ENCODE results near the gene SEMA3C. TPM values are rescaled to one million over a fixed set of nuclear protein-coding genes. Genes with fewer than 3 reads are reported as not detected.

SEMA3C gene
- polyA plus RNA-seq, 1 experiment: 64.1 TPM

DNA sequence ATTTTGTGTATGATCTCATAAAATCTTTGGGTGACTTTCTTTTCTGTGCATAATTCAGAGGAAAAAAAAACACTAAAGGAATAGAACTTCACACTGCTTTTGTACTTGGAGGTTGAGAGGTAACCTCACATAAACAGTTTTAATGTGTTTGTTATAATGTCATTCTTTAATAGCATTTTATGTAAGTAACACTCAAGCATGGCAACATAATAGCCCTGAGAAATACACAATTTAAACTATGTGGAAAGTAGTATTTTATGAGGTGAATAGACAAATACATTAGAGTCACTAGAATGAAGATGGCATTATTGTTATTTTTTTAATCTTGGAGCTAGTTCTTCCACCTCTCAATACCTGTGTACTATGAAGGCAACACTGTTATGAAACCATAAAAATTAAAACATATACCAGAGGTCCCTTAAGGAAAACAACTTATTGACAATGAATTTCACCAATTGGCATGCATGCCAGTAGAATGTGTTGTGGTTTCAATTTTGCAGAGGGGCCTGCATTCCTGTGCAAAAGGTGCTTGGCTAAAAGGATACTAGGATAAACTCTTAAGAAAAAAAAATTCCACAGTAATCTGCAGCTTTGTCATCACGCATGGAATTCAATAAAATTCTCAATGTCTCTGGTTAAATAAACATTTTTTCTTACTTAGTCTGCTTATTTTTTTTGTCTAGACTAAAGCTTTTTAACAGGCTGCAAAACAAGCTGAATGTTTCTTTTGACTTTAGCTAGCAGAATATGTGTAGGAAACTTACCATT lies 177.9 kb downstream of the SEMA3C start:
- H3K27me3 ChIP-seq (ENCODE audit: control insufficient read depth, insufficient read depth, low read length): no peaks in the 10 kb centered on the region
- TF ChIP-seq CTCF (IDR thresholded peaks at IDR 0.05; ENCODE audit: insufficient read depth, low read depth, low read length): no peak
- DNase-seq (ENCODE audit: low read depth): peak; percentile 77
- no peaks in the 10 kb centered on the region for H3K36me3 ChIP-seq (ENCODE audit: control insufficient read depth, insufficient read depth, low read length)
- ChIA-PET POLR2A (interaction anchor here (0.6 kb wide), 1 partner anchor 12 kb away, joined by 3 read pairs; no protein-coding TSS in a partner anchor), CTCF (interaction anchor here (0.8 to 0.9 kb wide), 2 partner anchors 11 kb away, joined by 3 read pairs; no protein-coding TSS in a partner anchor)
- no peak overlapping the region for H3K4me3 ChIP-seq (ENCODE audit: low read depth, low read length)

DNA sequence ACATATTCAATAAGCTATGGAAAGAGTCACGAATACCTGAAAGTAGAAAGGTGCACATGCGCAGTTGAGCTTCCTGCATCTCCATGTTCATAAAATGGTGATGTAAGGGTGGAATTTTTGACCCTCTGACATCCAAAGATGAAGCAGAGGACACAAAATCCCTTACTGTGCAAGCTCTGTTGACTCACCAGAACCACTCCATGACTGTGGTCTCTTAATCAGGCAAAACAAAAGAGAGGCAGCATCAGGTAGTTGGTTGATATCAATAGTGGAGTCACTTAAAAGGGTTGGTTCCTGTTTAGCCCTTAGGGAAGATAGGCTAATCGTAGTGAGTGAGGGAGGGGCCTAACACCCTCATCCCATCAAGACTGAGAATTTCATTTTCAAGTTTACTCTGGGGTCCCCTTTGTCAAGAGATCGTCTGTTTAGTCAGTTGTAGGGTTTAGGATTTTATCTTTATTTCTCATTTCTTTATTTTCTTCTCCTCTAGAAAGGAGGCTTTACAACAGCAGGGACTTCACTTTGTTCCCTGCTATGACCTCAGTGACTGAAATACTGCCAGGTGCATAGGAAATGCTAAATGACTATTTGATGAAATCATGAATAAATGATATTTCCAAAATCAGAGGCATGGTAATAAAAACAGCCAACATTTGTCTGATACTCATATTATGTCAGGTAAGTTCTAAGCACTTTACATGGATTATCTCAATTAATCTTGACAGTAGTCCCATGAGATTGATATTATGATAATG lies 182.3 kb downstream of the SEMA3C start:
- ChIA-PET POLR2A (no interaction called here), CTCF (interaction anchor here (0.8 kb wide), 1 partner anchor 733 kb away, joined by 3 read pairs; no protein-coding TSS in a partner anchor)
- H3K27me3 ChIP-seq (ENCODE audit: control insufficient read depth, insufficient read depth, low read length): no peaks in the 10 kb centered on the region
- no peak for TF ChIP-seq CTCF (IDR thresholded peaks at IDR 0.05; ENCODE audit: insufficient read depth, low read depth, low read length)
- no peak overlapping the region for H3K4me3 ChIP-seq (ENCODE audit: low read depth, low read length)
- no peaks in the 10 kb centered on the region for H3K36me3 ChIP-seq (ENCODE audit: control insufficient read depth, insufficient read depth, low read length)
- no peak for DNase-seq (ENCODE audit: low read depth)

- CTCF ChIA-PET: interaction anchor here (0.8 kb wide), 1 partner anchor 735 kb away, joined by 3 read pairs; no protein-coding TSS in a partner anchor
- Histone ChIP-seq H3K36me3 (ENCODE audit: control insufficient read depth, insufficient read depth, low read length) (no peaks in the 10 kb centered on the region), H3K4me3 (ENCODE audit: low read depth, low read length) (no peak overlapping the region), H3K27me3 (ENCODE audit: control insufficient read depth, insufficient read depth, low read length) (no peaks in the 10 kb centered on the region)
- no peak for TF ChIP-seq CTCF (IDR thresholded peaks at IDR 0.05; ENCODE audit: insufficient read depth, low read depth, low read length)
- DNase-seq (ENCODE audit: low read depth): no peak
- POLR2A ChIA-PET: no interaction called here
Observed at GRCh38 chr7:80735330-80735729, 183.5 kb downstream of the SEMA3C start.

GRCh38 chr7:80734011-80734410 lies 184.8 kb downstream of the SEMA3C start:
- no peak for TF ChIP-seq CTCF (IDR thresholded peaks at IDR 0.05; ENCODE audit: insufficient read depth, low read depth, low read length)
- Histone ChIP-seq H3K36me3 (ENCODE audit: control insufficient read depth, insufficient read depth, low read length) (no peaks in the 10 kb centered on the region), H3K4me3 (ENCODE audit: low read depth, low read length) (no peak overlapping the region), H3K27me3 (ENCODE audit: control insufficient read depth, insufficient read depth, low read length) (no peaks in the 10 kb centered on the region)
- no peak for DNase-seq (ENCODE audit: low read depth)
- ChIA-PET POLR2A (no interaction called here), CTCF (interaction anchor here (1.2 kb wide), 1 partner anchor 81 kb away, joined by 3 read pairs; no protein-coding TSS in a partner anchor)

GRCh38 chr7:80733333-80733915 lies 185.4 kb downstream of the SEMA3C start:
- no peak for DNase-seq (ENCODE audit: low read depth)
- Histone ChIP-seq H3K36me3 (ENCODE audit: control insufficient read depth, insufficient read depth, low read length) (no peaks in the 10 kb centered on the region), H3K27me3 (ENCODE audit: control insufficient read depth, insufficient read depth, low read length) (no peaks in the 10 kb centered on the region), H3K4me3 (ENCODE audit: low read depth, low read length) (no peak overlapping the region)
- CTCF ChIA-PET: interaction anchor here (0.7 to 1.2 kb wide), 2 partner anchors 38 to 82 kb away, joined by 3 read pairs; no protein-coding TSS in a partner anchor
- no peak for TF ChIP-seq CTCF (IDR thresholded peaks at IDR 0.05; ENCODE audit: insufficient read depth, low read depth, low read length)
- POLR2A ChIA-PET: no interaction called here

All from BJ (cell line).